ENCODE measurements around the gene APOBEC2. TPM values are rescaled to one million over a fixed set of nuclear protein-coding genes. Genes with fewer than 3 reads are reported as not detected.
A peak's percentile ranks its signal among the peaks of the same experiment; 100 is the strongest.

The APOBEC2 gene
- total and polyA plus RNA-seq, 9 of the 15 experiments (the other 6 are each of a cell fraction or from before 2014, with no cell fraction given): 0.25 to 1.6 TPM; not detected in 7

DNA sequence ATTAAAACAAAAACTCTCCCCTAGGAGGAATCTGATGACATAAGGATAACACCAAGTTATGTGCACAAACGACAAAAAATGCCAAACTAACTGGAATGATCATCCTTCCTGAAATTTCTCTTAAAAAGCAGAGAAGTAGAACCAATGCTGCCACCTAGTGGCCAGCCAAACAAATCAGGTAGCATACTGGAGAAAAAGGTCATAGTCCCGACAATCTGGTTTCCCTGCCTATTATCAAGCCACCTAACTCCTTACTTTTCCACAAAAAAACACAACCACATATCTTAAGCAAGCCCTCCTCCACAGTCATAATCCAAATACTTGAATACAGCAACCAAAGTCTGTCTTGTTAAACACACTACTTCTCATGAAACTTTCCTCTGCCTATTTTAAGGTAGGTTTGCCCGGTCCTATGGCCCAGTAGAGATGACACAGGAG is 13.9 kb downstream of the APOBEC2 start (continued):
- TF ChIP-seq SAFB2 (IDR thresholded peaks at IDR 0.05; ENCODE audit: borderline replicate concordance, low read depth, low read length, severe bottlenecking) (no peak), NUFIP1 (IDR thresholded peaks at IDR 0.05; ENCODE audit: partially characterized antibody) (no peak), HNRNPK (IDR thresholded peaks at IDR 0.05; ENCODE audit: low read depth, low read length, poor library complexity, severe bottlenecking) (no peak), FOSL1 (tag; conservative IDR thresholded peaks at IDR 0.05) (no peak), MTA3 (IDR thresholded peaks at IDR 0.05; ENCODE audit: borderline replicate concordance) (no peak), U2AF1 (optimal IDR thresholded peaks at IDR 0.05; ENCODE audit: low read depth, low read length) (no peak), MAZ (CRISPR knock-in tag; conservative IDR thresholded peaks at IDR 0.05 in 1 of 2, IDR thresholded peaks at IDR 0.05 in 1 of 2) (0 out of 4 replicates have a peak, but pooled peaks of 1 of the 2 experiments have one; percentile 35), HMG20B (CRISPR knock-in tag; IDR thresholded peaks at IDR 0.05) (no peak), RBFOX2 (IDR thresholded peaks at IDR 0.05; ENCODE audit: low read depth, low read length) (no peak), ZNF778 (CRISPR knock-in tag; IDR thresholded peaks at IDR 0.05) (0 out of 2 replicates have a peak, but pooled peaks have one; percentile 32), XRCC5 (IDR thresholded peaks at IDR 0.05; ENCODE audit: low read depth, low read length) (no peak), RAD21 (CRISPR knock-in tag; conservative IDR thresholded peaks at IDR 0.05 in 1 of 2, IDR thresholded peaks at IDR 0.05 in 1 of 2) (peak; percentile 76 to 79), ZNF253 (CRISPR knock-in tag; conservative IDR thresholded peaks at IDR 0.05) (no peak), MEF2D (tag; conservative IDR thresholded peaks at IDR 0.05; ENCODE audit: low read depth) (no peak), SNIP1 (IDR thresholded peaks at IDR 0.05; ENCODE audit: low read depth) (no peak), TBL1XR1 (IDR thresholded peaks at IDR 0.05; ENCODE audit: low read length in 2 of 2) (no peak), ZNF408 (CRISPR knock-in tag; IDR thresholded peaks at IDR 0.05; ENCODE audit: low read depth) (no peak), STAG1 (CRISPR knock-in tag; IDR thresholded peaks at IDR 0.05; ENCODE audit: borderline replicate concordance) (no peak)
- TF ChIP-seq, protein P1, sequence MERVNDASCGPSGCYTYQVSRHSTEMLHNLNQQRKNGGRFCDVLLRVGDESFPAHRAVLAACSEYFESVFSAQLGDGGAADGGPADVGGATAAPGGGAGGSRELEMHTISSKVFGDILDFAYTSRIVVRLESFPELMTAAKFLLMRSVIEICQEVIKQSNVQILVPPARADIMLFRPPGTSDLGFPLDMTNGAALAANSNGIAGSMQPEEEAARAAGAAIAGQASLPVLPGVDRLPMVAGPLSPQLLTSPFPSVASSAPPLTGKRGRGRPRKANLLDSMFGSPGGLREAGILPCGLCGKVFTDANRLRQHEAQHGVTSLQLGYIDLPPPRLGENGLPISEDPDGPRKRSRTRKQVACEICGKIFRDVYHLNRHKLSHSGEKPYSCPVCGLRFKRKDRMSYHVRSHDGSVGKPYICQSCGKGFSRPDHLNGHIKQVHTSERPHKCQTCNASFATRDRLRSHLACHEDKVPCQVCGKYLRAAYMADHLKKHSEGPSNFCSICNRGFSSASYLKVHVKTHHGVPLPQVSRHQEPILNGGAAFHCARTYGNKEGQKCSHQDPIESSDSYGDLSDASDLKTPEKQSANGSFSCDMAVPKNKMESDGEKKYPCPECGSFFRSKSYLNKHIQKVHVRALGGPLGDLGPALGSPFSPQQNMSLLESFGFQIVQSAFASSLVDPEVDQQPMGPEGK (CRISPR knock-in tag; IDR thresholded peaks at IDR 0.05; ENCODE audit: borderline replicate concordance): no peak
- TF ChIP-seq, protein P2, sequence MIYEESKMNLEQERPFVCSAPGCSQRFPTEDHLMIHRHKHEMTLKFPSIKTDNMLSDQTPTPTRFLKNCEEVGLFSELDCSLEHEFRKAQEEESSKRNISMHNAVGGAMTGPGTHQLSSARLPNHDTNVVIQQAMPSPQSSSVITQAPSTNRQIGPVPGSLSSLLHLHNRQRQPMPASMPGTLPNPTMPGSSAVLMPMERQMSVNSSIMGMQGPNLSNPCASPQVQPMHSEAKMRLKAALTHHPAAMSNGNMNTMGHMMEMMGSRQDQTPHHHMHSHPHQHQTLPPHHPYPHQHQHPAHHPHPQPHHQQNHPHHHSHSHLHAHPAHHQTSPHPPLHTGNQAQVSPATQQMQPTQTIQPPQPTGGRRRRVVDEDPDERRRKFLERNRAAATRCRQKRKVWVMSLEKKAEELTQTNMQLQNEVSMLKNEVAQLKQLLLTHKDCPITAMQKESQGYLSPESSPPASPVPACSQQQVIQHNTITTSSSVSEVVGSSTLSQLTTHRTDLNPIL (CRISPR knock-in tag; IDR thresholded peaks at IDR 0.05): no peak
- TF ChIP-seq, protein P3, sequence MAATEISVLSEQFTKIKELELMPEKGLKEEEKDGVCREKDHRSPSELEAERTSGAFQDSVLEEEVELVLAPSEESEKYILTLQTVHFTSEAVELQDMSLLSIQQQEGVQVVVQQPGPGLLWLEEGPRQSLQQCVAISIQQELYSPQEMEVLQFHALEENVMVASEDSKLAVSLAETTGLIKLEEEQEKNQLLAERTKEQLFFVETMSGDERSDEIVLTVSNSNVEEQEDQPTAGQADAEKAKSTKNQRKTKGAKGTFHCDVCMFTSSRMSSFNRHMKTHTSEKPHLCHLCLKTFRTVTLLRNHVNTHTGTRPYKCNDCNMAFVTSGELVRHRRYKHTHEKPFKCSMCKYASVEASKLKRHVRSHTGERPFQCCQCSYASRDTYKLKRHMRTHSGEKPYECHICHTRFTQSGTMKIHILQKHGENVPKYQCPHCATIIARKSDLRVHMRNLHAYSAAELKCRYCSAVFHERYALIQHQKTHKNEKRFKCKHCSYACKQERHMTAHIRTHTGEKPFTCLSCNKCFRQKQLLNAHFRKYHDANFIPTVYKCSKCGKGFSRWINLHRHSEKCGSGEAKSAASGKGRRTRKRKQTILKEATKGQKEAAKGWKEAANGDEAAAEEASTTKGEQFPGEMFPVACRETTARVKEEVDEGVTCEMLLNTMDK (IDR thresholded peaks at IDR 0.05; ENCODE audit: borderline replicate concordance, insufficient read depth, low read depth, low read length, poor library complexity, severe bottlenecking): no peak

Data from K562 (cell line).